Hematopoietic multipotent progenitor cell treated with erythropoietin and hydrocortisone succinate and interleukin-3 and kit ligand, for 8 days (in vitro differentiated cells): ENCODE results near the gene FOXP2.
"Not testable (repeated sequence)": the region's sequence is repeated elsewhere in the genome, so short reads cannot be mapped to it uniquely, and the experiment has no call there.

Source experiments
- DNase-seq: peaks from one replicate; pipeline ENCODE4 v3.0.0-alpha.2; 2015

The FOXP2 gene

GRCh38 chr7:114606100-114606499 is 191.5 kb downstream of the FOXP2 start:
- no peak for DNase-seq

GRCh38 chr7:114608822-114609221 is 194.2 kb downstream of the FOXP2 start:
- not testable (repeated sequence) for DNase-seq

GRCh38 chr7:114620208-114620607 is 205.6 kb downstream of the FOXP2 start:
- no peak for DNase-seq

GRCh38 chr7:114622221-114622620 is 207.6 kb downstream of the FOXP2 start:
- DNase-seq: no peak

GRCh38 chr7:114623146-114623545 is 208.5 kb downstream of the FOXP2 start:
- no peak for DNase-seq

GRCh38 chr7:114627231-114627630 is 212.6 kb downstream of the FOXP2 start:
- DNase-seq: no peak

GRCh38 chr7:114628362-114628761 is 213.7 kb downstream of the FOXP2 start:
- DNase-seq: no peak

GRCh38 chr7:114629762-114630161 is 215.1 kb downstream of the FOXP2 start:
- no peak for DNase-seq

GRCh38 chr7:114630201-114630990 is 215.8 kb downstream of the FOXP2 start:
- no peak for DNase-seq

- DNase-seq: no peak
These were observed 216.7 kb downstream of the FOXP2 start for GRCh38 chr7:114631249-114631822.

- no peak for DNase-seq
These were observed 224.8 kb downstream of the FOXP2 start for GRCh38 chr7:114639451-114639850.

- no peak for DNase-seq
These were observed 229.8 kb downstream of the FOXP2 start for GRCh38 chr7:114644455-114644854.

- DNase-seq: no peak
These were observed 230.8 kb downstream of the FOXP2 start for GRCh38 chr7:114645451-114645850.

- DNase-seq: no peak
These were observed 232.9 kb downstream of the FOXP2 start for GRCh38 chr7:114647518-114647917.

- DNase-seq: no peak
These were observed 233.5 kb downstream of the FOXP2 start for GRCh38 chr7:114648117-114648516.

GRCh38 chr7:114648680-114649079 is 234.1 kb downstream of the FOXP2 start:
- DNase-seq: no peak

GRCh38 chr7:114649689-114650088 is 235.1 kb downstream of the FOXP2 start:
- DNase-seq: no peak

GRCh38 chr7:114650491-114650890 is 235.9 kb downstream of the FOXP2 start:
- DNase-seq: no peak

GRCh38 chr7:114652041-114652440 is 237.4 kb downstream of the FOXP2 start:
- no peak for DNase-seq

GRCh38 chr7:114653364-114654088 is 238.9 kb downstream of the FOXP2 start:
- DNase-seq: no peak

GRCh38 chr7:114656466-114656865 is 241.9 kb downstream of the FOXP2 start:
- DNase-seq: no peak

- DNase-seq: no peak
These were observed 242.7 kb downstream of the FOXP2 start for GRCh38 chr7:114657279-114657678.

GRCh38 chr7:114658216-114658615 is 243.6 kb downstream of the FOXP2 start:
- no peak for DNase-seq
